HG03571 (cell line): ENCODE measurements around the gene PDE4D.

Source experiments
- ATAC-seq: cut with Tn5 transposase; IDR thresholded peaks from one replicate; pipeline ENCODE4 v1.9.1; 2021; ENCODE audit not compliant: unreplicated experiment

The PDE4D gene

DNA sequence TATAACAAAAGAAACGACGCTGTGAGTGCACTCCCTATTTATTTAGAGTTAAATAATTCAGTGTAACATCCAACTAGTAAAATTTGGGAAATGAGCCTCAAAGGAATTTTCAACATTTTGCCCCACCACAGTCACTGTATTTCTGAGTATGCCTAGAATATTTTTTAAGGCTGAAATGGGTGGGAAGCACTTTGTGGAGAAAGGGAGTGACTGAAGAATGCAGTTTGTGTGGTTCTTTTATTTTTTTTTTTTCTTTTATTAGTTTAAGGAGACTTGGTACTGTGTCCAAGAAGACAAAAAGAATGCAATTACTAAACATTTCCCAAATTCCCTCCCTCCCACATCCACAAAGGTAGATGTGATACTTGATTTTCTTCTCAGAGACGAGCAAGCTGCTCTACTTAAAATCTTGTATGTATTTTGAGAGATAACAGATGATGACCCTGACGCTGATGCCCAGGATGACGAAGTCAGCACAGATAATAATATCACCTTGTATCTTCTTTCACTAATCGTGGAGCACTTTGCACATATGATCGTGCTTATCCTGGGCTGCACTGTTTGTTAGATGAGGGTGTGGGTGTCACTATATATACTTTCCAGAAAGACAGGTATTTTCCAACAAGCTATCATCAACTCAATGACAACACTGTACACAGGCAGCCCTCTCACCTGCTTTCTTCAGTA lies 724.3 kb downstream of the PDE4D start:
- ATAC-seq: no peak

DNA sequence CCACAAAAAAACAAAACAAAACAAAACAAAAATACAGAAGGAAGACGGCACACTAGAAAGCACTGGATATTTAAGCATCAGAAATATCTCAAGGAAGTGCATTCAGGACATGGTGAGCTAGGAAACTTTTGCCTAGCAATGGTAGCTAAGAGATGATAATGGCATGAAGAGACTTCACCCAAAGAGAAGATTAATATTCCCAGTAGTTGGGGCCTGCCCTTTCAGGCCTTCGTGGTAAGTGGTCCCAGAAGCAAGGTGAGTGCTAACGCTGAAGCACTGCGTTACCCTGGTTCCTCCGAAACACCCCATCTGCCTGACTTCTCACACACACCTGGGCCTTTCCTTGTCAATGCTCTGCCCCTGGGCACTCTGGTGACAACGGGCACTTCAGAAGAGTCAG lies 725.5 kb downstream of the PDE4D start:
- ATAC-seq: no peak

DNA sequence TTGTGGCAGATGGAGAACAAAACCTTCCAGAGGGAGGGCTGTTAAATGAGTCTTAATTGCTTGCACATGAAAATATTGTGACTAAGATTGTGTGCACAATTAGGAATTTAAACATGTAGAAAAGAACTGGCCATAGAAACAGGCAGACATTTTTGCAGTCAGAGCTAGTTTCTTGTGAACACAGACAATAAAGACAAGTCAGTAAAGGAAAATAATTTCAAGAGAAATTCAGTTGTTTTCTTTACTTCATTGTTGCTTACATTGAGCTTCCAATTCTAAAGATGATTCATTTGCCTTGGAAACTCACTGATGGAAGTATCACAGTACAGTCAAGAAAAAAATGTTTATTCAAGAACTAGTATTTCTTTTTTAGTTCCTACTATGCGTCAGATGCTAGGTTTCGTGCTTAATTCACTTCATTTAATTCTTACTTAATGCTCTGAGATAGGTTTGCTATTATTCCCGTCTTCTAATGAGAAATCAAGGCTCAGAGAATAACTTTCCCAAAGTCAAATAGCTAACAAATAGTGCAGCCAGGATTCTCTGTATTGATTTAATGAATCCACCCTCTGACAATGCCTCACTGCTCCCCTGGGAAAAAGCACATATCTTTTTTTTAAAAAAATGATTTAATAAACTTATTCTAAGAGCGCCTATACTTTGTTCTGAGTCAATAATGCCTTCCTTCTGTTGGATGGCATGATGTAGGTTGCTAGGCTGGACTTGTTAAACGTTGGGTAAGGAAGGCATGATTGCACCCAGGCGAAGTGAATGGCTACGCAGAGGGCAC lies 729.3 kb downstream of the PDE4D start:
- no peak for ATAC-seq

DNA sequence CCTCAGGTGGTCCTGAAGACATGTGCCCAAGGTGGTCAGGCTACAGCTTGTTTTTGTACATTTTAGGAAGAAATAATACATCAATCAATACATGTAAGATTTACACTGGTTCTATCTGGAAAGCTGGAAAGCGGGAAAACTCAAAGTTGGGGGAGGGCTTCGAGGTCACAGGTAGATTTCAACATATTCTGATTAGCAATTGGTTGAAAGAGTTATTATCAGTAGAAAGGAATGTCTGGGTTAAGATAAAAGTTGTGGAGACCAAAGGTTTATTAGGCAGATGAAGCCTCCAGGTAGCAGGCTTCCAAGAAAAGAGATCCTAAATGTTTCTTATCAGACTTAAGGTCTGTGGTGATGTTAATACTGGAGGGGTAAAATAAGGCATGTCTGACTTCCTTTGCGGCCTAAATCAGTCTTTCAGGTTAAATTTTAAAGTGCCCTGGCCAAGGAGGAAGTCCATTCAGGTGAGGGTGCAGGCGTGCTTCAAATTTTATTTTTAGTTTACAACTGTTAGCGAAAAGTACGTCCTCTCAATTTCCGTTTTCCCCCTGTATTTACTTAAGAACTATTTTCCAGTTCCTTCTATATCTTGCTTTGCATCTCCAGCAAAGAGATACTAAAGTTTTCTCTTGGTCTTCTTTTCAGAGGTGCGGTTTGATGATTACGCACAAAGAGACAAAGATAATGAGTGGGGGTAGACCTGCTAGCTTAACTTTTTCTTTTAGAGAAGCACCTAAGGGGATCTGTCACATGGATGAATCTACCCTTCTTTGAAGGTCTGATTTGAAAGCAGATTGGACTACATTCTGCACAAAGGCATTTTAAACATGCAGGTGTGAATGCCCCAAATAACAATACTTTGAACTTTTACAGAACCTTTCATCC lies 732.1 kb downstream of the PDE4D start:
- no peak for ATAC-seq

DNA sequence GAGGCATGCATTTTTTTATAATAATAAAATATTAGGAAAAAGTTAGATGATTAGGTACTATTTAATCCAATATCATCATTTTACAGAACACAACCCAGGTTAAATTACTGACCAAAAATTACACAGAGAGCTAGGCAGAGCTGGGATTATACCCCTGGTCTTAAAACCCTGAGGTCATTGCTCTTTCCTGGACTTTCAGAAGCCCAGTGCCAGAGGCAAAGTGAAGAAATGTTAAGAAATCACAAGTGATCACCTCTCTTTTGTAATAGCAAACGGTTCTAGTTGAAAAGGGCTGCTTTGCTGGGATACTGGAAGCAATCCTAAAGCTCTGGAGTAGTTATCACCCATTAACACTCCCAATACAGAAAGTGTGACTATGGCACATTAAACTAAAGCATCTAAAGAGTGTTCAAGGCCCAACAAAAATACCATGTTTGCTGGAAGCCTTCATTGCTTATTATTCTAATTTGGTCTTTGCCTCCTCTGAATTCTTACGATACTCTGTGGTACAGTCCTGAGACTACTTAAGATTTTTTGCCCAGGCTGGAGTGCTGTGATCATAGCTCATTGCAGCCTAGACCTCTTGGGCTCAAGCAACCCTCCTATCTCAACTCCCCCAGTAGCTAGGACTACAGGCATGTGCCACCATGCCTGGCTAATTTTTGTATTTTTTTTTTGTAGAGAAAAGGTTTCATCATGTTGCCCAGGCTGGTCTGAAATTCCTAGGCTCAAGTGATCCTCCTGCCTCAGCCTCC lies 734.7 kb downstream of the PDE4D start:
- no peak for ATAC-seq

DNA sequence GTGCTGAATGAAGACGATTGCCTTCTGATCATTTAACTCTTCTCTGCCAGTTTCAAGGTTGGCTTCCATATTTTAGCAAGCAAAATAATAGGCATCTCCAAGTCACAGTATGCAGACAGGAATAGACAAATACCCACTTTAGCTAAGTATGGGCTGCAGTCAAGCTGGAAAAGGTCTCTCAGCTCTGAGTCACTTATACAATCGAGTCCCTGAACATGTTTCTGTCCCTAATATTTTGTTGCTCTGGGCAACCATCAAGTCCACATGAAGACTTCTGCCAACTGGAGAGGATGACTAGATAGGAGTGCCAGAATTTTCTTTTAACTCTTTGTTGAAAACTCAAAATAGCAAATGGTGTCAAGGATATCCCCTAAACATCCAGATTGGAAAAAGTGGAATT lies 735.4 kb downstream of the PDE4D start:
- no peak for ATAC-seq

DNA sequence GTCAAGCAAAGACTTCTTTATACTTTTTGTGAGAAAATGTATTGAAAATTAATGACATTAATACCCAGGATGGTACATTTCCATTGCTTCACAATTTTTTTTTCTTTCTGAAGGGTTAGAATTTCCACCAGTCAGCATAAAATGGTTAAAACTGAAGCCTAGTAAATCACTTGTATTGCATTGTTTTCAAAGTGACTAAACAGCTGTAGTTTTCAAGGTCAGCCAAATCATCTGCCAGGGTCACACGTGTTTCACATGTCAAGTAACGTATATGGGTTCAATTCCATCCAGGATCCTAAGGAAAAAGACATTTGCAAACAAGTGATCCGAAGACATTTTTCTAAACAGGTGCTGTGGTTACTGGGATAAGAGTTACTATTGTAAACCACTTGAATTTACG lies 736.5 kb downstream of the PDE4D start:
- ATAC-seq: no peak

DNA sequence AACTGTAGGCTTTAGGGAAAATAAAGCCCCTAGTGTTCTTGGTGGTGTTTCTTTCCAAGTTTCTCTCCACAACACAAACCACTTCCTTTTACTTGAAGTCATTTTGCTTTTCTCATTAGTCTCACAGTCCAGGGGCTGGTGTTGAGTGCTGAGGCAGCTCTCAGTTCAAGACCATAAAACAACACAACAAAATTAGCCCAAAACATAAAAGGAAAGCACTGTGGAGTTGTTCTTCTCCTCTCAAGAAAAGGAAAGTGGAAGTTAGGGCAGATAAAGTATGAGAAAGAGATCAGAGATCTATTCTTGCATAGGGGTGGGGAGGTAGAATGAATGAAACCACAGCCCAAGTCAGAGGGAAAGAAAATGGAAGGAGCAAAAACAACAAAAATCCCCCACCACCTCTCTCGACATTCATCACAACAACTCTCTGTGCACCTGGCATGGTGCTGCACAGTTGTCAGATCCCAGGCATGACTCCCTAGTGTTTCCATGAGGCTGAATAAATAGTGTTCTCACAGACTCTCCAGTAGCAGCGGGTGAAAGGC lies 740.8 kb downstream of the PDE4D start:
- ATAC-seq: no peak

DNA sequence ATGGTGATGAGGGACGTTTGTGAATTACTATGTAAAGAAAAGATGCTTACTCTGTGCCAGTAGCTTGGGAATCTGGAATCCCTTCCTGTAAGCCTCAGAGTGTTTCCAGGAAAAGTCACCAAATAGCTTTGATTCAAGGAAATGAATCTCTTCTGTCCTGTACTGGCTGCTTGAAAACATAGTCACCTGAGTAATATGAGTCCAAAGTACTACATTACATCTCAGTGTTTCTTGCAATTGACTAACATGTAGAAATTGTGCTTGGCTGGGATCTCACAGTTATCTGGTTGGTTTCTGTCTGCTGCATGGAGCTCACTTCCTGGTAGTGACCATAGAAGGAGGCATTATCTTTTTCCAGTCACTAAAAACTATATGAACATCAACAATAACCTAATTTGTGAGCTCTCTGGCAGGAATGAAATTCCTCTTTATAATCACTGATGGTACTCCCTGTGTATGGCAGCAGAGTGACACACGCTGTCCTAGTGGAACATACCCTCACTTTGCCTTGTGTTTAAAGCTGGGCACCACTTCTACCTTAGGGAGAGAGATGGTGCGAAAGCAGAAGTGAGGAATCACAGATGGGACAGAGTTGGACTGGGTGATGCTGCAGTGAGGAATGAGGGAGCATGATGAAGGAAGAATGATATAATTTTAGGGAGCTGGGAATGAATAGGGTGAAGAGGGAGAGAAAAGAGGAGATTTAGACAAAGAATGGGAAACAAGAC lies 742.2 kb downstream of the PDE4D start:
- ATAC-seq: no peak

DNA sequence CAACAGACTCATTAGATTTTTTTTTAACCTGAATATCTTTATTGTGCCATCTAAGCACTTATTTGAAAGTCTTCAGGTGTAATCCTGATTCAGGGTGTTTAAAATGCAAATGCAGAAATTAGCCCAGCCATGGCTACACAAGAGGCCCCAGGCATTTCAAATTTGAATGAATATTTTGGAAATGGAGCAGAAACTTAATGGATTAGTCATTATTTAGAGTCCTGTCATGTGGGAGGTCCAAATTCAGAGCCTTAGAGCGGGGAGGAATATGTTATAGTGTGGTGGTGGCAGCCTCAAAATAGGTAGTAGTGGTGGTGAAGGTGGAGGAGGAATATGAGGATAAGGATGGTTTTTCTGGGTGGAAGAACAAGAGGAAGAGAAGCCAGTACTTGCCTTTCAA lies 743.7 kb downstream of the PDE4D start:
- ATAC-seq: no peak

DNA sequence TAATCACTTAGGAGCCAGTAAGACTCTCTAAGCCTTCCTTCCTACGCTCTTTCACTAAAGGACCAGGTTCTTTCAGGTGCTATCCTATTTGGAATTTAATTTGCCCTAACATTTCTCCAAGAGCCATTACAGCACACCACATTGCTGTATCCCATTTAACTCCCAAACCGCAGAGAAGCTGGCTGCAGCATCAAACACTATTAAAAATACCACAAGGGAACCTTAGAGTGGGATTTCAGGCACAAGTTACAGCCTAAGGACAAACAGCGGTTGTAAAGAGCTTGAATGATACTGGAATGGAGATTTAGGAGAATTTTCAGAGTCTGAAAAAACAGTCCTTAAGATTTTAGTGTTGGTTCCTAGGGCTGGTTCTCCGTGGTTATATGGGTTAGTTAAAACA lies 744.3 kb downstream of the PDE4D start:
- ATAC-seq: no peak

DNA sequence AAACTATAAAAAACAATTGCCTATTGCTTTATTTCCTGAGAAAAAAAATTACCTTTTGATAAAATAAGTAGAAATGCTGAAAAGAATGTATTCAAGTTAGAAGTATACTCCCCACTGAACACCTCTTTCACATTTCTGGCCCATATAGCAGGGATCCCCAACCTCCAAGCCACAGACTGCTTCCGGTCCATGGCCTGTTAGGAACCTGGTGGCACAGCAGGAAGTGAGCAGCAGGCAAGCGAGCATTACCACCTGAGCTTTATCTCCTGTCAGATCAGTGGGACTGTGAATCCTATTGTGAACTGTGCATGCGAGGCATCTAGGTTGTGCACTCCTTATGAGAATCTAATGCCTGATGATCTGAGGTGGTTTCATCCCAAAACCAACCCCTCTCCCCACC lies 746.8 kb downstream of the PDE4D start:
- ATAC-seq: no peak

DNA sequence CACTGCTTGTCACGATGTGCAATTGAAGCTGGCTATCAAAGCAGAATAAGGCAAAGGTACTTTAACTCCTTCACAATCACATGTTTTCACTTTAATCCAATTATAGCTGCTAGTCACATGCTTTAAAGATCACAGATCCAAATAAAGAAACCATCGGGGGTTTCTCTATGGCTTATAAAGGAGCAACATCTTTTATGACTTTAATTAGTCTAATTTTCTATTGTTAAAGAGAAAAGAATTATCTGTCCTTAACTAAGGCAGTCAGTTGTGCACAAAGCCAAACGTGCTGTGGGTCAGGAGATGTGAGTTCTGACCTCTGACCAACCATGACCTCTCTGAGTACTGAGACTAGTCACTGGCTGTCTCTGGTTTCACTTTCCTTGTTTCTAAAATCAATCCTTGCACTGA lies 749.6 kb downstream of the PDE4D start:
- ATAC-seq: peak; percentile 86

DNA sequence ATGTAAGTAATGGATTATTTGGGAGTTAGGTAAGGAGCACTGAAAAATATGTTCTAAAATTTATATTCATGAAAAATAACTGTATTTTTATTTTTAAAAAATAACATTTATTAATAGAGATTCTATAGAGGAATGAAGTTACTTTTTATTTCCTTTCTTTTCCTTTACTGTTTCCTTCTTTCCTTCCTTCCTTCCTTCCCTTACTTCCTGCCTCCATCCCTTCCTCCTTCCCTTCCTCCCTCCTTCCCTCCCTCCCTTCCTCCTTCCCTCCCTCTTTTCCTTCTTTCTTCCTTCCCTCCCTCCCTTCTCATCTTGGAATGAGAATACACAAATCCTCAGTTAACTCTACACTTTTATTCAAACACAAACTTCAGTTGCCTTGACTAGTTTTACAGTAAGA lies 750.6 kb downstream of the PDE4D start:
- no peak for ATAC-seq

DNA sequence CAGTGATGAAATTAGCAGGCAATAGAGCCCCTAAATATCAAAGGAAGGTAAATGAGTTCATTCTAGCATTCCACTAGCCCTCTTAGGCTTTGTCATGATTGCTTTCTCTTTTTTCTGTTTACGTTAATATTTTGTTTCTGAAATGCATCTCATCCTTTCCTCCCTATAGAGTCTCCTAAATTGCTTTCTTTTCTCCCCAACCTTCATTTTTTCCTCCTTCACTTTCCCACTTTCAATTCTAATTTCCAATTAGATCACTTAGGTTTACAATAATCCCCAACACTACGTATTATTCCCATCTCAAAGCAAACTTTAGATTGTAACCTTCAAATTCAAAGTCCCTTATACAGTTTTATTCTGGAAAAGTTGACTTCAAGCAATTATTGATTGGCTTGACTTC lies 751.4 kb downstream of the PDE4D start:
- ATAC-seq: no peak

DNA sequence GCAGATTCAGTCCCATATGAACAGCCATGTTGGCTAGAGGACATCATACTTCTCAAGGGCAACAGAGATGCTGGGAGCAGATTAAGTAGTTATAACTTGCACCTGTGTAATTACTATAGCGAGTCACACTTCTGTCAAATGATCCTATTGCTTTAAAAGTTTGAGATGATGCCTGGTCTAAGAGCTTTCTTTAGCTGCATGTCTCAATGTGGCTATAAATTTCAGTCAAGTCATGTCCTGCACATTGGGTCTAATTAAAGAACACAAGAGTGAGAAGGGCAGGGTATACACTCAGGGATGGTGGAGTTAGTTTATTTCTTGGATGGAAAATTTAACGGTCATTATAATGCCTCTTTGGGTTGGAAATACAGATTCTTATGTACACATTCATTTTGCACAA lies 753.4 kb downstream of the PDE4D start:
- ATAC-seq: no peak

DNA sequence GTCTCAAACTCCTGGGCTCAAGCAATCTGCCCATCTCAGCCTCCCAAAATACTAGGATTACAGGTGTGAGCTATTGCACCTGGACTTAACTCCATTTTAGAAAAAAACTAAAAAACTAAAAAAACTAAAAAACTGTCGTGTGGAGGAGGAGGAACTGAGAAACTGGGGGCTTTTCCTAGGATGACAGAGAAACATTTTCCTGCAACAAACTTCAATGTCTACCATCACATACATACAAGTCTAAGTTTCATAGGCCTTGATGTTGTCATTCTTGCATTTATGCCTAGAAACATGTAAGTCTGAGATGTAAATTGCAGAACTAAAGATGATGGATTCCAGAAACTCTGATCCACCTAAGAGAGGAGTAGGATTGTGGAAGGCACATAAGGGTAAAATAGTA lies 753.8 kb downstream of the PDE4D start:
- no peak for ATAC-seq

DNA sequence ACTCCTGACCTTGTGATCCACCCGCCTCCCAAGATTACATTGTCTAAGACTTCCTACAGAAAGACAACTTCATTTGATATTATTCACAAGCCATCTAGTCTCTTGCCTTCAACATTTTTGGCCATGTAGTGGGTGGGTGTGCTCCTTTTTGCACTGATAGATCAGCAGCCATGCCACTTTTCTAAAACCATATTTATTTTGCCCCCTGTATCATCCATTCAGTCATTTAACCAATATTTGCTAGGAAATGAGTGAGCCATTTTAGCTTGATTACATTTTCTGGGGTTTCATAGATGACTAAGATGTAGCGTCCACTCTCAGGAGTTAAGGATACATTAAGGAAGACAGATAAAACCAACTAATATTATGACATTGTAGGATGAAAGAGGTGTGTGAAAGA lies 755.0 kb downstream of the PDE4D start:
- ATAC-seq: no peak

DNA sequence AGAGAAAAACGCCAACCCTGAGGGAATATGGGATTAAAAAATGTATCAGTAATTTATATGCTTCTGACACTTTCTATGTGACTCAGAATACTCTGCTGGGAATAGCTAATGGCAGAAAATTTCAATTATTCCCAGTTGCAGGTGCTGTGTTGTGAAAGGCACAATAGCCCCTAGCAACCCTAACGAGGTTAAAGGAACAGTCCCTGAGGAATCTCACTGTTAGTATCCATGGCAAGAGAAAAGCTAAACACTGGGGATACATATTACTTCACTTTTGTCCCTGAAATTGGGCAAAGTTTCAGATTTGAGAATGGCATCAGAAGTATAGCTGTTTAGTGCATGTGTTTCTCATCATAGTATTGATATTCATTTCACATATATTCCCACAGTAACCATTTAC lies 755.7 kb downstream of the PDE4D start:
- no peak for ATAC-seq

DNA sequence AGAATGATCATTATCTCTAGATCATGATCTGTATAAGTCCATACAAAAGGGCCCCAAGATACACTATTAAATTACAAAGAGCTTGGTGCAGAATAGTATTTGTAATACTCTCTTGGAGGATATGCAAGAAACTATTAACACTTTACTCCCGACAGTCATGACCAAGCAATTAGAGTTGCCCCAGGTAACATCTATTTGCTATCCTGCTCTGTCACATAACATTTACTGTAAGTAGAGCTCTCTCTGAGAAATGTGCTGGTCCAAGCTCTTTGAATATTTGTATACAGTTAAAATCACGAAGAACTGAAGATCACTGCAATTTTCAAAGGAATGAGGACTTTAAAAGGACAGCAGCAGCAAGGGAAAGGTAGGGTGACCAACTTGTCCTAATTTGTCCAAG lies 757.0 kb downstream of the PDE4D start:
- ATAC-seq: no peak
